Lower leg skin (tissue), 3 donors: ENCODE results near the gene PHIP.

Source experiments
- CTCF ChIP-seq, 3 donors: fragments of 450-650 bp; IDR thresholded peaks; one replicate each; pipeline ENCODE4 v1.5.1; 2016; ENCODE audit warnings: antibody characterized with exemption in 3 of 3, mild to moderate bottlenecking in 3 of 3, moderate library complexity in 2 of 3
- POLR2A ChIP-seq, 2 donors: fragments of 450-650 bp; IDR thresholded peaks; one replicate each; pipeline ENCODE4 v1.6.1; 2016 to 2017; ENCODE audit warnings: antibody characterized with exemption in 2 of 2, mild to moderate bottlenecking in 1 of 2, moderate library complexity in 1 of 2

GRCh38 chr6:79001415-79001814 lies 76.6 kb downstream of the PHIP start:
- no peak for TF ChIP-seq CTCF (IDR thresholded peaks at IDR 0.05)
- no peak for TF ChIP-seq POLR2A (IDR thresholded peaks at IDR 0.05)
